Measurements from ENCODE around the gene ENDOU.

GRCh38 chr12:47745485-47746041 lies 20.3 kb upstream of the ENDOU start:
- TF ChIP-seq, protein P1, sequence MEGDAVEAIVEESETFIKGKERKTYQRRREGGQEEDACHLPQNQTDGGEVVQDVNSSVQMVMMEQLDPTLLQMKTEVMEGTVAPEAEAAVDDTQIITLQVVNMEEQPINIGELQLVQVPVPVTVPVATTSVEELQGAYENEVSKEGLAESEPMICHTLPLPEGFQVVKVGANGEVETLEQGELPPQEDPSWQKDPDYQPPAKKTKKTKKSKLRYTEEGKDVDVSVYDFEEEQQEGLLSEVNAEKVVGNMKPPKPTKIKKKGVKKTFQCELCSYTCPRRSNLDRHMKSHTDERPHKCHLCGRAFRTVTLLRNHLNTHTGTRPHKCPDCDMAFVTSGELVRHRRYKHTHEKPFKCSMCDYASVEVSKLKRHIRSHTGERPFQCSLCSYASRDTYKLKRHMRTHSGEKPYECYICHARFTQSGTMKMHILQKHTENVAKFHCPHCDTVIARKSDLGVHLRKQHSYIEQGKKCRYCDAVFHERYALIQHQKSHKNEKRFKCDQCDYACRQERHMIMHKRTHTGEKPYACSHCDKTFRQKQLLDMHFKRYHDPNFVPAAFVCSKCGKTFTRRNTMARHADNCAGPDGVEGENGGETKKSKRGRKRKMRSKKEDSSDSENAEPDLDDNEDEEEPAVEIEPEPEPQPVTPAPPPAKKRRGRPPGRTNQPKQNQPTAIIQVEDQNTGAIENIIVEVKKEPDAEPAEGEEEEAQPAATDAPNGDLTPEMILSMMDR (conservative IDR thresholded peaks at IDR 0.05; ENCODE audit: low read depth, low read length), result no peak
- TF ChIP-seq EZH2 (IDR thresholded peaks at IDR 0.05; ENCODE audit: low read length, unreplicated experiment), result no peak

Measured in PC-3 (cell line).